HepG2 (cell line): ENCODE results near the gene MCF2L. TPM values are rescaled to one million over a fixed set of nuclear protein-coding genes. Genes with fewer than 3 reads are reported as not detected.

Experiments
- DMAP1 ChIP-seq: IDR thresholded peaks from 2 replicates; pipeline ENCODE4 v1.6.1; 2016
- ELF4 ChIP-seq: sonication (generic); formaldehyde crosslinking; IDR thresholded peaks from 2 replicates; pipeline ENCODE4 v1.5.0; 2020; ENCODE audit warnings: missing genetic modification reagents, mild to moderate bottlenecking, moderate library complexity, borderline replicate concordance
- MED1 ChIP-seq: sonication (generic); formaldehyde crosslinking; IDR thresholded peaks from 2 replicates; pipeline ENCODE4 v1.4.0; 2020; ENCODE audit warnings: missing genetic modification reagents
- NFE2 ChIP-seq: sonication (generic); formaldehyde crosslinking; IDR thresholded peaks from 2 replicates; pipeline ENCODE4 v1.4.0; 2020; ENCODE audit warnings: missing genetic modification reagents
- NFYC ChIP-seq: IDR thresholded peaks from 2 replicates; pipeline ENCODE4 v1.6.1; 2016; ENCODE audit warnings: missing genetic modification reagents, missing compliant biosample characterization
- PHF21A ChIP-seq: sonication (generic); formaldehyde crosslinking; IDR thresholded peaks from 2 replicates; pipeline ENCODE4 v1.5.0; 2020; ENCODE audit warnings: mild to moderate bottlenecking, missing genetic modification reagents
- SMARCE1 ChIP-seq: fragments of 450-650 bp; IDR thresholded peaks from 2 replicates; pipeline ENCODE4 v1.6.1; 2017; ENCODE audit warnings: borderline replicate concordance
- TBX3 ChIP-seq: fragments of 450-650 bp; IDR thresholded peaks from 2 replicates; pipeline ENCODE4 v1.6.1; 2017; ENCODE audit warnings: antibody characterized with exemption, mild to moderate bottlenecking, inconsistent platforms, borderline replicate concordance
- THRA ChIP-seq: sonication (generic); formaldehyde crosslinking; IDR thresholded peaks from 2 replicates; pipeline ENCODE4 v1.4.0; 2020; ENCODE audit warnings: missing genetic modification reagents, borderline replicate concordance
- TOE1 ChIP-seq: sonication (generic); formaldehyde crosslinking; IDR thresholded peaks from 2 replicates; pipeline ENCODE4 v1.4.0; 2020; ENCODE audit warnings: mild to moderate bottlenecking, missing genetic modification reagents
- U2AF2 ChIP-seq: fragments of 200-400 bp; formaldehyde crosslinking; IDR thresholded peaks from 2 replicates; pipeline ENCODE4 v1.6.1; 2017; ENCODE audit warnings: low read depth, mild to moderate bottlenecking, low read length
- YY1 ChIP-seq: IDR thresholded peaks from 2 replicates; pipeline ENCODE4 v1.6.1; 2011; ENCODE audit warnings: low read length, low read depth, moderate library complexity, mild to moderate bottlenecking; ENCODE audit not compliant: insufficient read depth, insufficient replicate concordance
- ZNF7 ChIP-seq: IDR thresholded peaks from 2 replicates; pipeline ENCODE4 v1.6.1; 2016; ENCODE audit warnings: missing biosample characterization, missing genetic modification reagents
- ZNF710 ChIP-seq: sonication (generic); formaldehyde crosslinking; IDR thresholded peaks from 2 replicates; pipeline ENCODE4 v1.5.0; 2020; ENCODE audit warnings: mild to moderate bottlenecking, missing genetic modification reagents, borderline replicate concordance
- ZSCAN30 ChIP-seq: sonication (generic); formaldehyde crosslinking; IDR thresholded peaks from 2 replicates; pipeline ENCODE4 v1.5.0; 2020; ENCODE audit warnings: mild to moderate bottlenecking, missing genetic modification reagents
- polyA plus RNA-seq, 8 experiments: library from polyadenylated mRNA; depleted of rRNA in 3 of 8; stranded (reverse) in 7 of 8; unstranded in 1 of 8; fragments of >200 nt; fragmentation: Illumina TruSeq in 4 of 8; extraction: Trizol in 4 of 8; gene quantifications; 2 replicates each; pipeline versions ENCODE4 v1.2.1 to v1.2.3, GENCODE V29; 2011 to 2016; ENCODE audit warnings: low read depth in 4 of 8, missing spikeins in 1 of 8, mixed read lengths in 1 of 8; ENCODE audit not compliant: insufficient read depth in 1 of 8
- total RNA-seq, 5 experiments: library from RNA; depleted of rRNA; stranded (reverse); fragments of >200 nt; fragmentation: Illumina TruSeq; extraction: Trizol; gene quantifications; 2 replicates each; pipeline ENCODE4 v1.2.3, GENCODE V29; 2016; ENCODE audit warnings: low read depth in 1 of 5
- TF ChIP-seq, protein P1 (sequence below): sonication (generic); formaldehyde crosslinking; IDR thresholded peaks from 2 replicates; pipeline ENCODE4 v1.5.0; 2020; ENCODE audit warnings: missing genetic modification reagents
- TF ChIP-seq, protein P2 (sequence below): IDR thresholded peaks from 2 replicates; pipeline ENCODE4 v1.4.0; 2020; ENCODE audit warnings: mild to moderate bottlenecking, missing genetic modification reagents
- TF ChIP-seq, protein P3 (sequence below): sonication (generic); formaldehyde crosslinking; IDR thresholded peaks from 2 replicates; pipeline ENCODE4 v1.8.1; 2023; ENCODE audit warnings: mild to moderate bottlenecking, missing genetic modification reagents, borderline replicate concordance

The MCF2L gene
- total and polyA plus RNA-seq, 2 of the 13 experiments (the other 11 are each of a cell fraction or from before 2014, with no cell fraction given): 19.4 to 28.4 TPM

GRCh38 chr13:112931028-112931934 lies 37.7 kb upstream of the MCF2L start (continued):
- TF ChIP-seq ZNF710 (no peak), PHF21A (CRISPR knock-in tag) (no peak), NFE2 (CRISPR knock-in tag) (no peak), U2AF2 (no peak), TBX3 (no peak), ELF4 (no peak), ZNF7 (CRISPR knock-in tag) (no peak), THRA (CRISPR knock-in tag) (no peak), TOE1 (CRISPR knock-in tag) (no peak), DMAP1 (peak; percentile 54; the same call in 1 of the 2 replicates), YY1 (no peak), NFYC (no peak), MED1 (CRISPR knock-in tag) (no peak), ZSCAN30 (CRISPR knock-in tag) (no peak), SMARCE1 (no peak)
- TF ChIP-seq, protein P1, sequence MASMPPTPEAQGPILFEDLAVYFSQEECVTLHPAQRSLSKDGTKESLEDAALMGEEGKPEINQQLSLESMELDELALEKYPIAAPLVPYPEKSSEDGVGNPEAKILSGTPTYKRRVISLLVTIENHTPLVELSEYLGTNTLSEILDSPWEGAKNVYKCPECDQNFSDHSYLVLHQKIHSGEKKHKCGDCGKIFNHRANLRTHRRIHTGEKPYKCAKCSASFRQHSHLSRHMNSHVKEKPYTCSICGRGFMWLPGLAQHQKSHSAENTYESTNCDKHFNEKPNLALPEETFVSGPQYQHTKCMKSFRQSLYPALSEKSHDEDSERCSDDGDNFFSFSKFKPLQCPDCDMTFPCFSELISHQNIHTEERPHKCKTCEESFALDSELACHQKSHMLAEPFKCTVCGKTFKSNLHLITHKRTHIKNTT (CRISPR knock-in tag): no peak
- TF ChIP-seq, protein P2, sequence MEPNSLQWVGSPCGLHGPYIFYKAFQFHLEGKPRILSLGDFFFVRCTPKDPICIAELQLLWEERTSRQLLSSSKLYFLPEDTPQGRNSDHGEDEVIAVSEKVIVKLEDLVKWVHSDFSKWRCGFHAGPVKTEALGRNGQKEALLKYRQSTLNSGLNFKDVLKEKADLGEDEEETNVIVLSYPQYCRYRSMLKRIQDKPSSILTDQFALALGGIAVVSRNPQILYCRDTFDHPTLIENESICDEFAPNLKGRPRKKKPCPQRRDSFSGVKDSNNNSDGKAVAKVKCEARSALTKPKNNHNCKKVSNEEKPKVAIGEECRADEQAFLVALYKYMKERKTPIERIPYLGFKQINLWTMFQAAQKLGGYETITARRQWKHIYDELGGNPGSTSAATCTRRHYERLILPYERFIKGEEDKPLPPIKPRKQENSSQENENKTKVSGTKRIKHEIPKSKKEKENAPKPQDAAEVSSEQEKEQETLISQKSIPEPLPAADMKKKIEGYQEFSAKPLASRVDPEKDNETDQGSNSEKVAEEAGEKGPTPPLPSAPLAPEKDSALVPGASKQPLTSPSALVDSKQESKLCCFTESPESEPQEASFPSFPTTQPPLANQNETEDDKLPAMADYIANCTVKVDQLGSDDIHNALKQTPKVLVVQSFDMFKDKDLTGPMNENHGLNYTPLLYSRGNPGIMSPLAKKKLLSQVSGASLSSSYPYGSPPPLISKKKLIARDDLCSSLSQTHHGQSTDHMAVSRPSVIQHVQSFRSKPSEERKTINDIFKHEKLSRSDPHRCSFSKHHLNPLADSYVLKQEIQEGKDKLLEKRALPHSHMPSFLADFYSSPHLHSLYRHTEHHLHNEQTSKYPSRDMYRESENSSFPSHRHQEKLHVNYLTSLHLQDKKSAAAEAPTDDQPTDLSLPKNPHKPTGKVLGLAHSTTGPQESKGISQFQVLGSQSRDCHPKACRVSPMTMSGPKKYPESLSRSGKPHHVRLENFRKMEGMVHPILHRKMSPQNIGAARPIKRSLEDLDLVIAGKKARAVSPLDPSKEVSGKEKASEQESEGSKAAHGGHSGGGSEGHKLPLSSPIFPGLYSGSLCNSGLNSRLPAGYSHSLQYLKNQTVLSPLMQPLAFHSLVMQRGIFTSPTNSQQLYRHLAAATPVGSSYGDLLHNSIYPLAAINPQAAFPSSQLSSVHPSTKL (CRISPR knock-in tag): peak; percentile 6; the same call in 1 of the 2 replicates
- TF ChIP-seq, protein P3, sequence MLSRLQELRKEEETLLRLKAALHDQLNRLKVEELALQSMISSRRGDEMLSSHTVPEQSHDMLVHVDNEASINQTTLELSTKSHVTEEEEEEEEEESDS (CRISPR knock-in tag): no peak
